ENCODE data around the gene YES1.
"Not testable (repeated sequence)": the region's sequence is repeated elsewhere in the genome, so short reads cannot be mapped to it uniquely, and the experiment has no call there.

Gene YES1

DNA sequence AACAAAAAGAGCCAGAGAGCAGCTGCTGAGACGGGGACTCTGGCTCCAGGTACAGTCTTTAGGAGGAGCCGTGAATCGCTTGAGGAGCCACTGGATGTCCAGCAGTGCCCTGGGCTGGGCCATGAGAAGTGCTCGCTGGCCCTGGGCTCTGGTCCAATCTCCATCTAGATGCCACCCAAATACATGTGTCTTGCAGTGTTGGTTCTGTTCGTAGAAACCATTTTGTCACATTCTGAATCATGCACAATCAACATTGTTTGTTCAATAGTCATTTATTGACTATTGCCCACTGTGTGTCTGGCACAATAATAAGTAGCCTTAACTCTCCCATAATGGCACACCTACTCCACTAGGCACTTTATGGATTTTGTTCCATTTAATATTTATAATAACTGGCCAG is 128.5 kb downstream of the YES1 start:
- Histone ChIP-seq H3K79me2 (ENCODE audit: low read length) (no peaks in the 10 kb centered on the region), H3K4me3 (ENCODE audit: low read length) (no peak overlapping the region), H3K4me1 (ENCODE audit: low read length) (no peaks in the 10 kb centered on the region), H3K4me2 (ENCODE audit: low read length) (no peak overlapping the region), H3K27ac (ENCODE audit: low read length) (no peak overlapping the region), H2AFZ (ENCODE audit: low read depth, low read length) (no peak overlapping the region), H4K20me1 (ENCODE audit: insufficient read depth, low read length) (no peaks in the 10 kb centered on the region), H3K9ac (ENCODE audit: low read length) (no peak overlapping the region), H3K9me3 (ENCODE audit: insufficient read depth, low read length) (no peaks in the 10 kb centered on the region), H3K27me3 (ENCODE audit: low read depth, low read length) (no peaks in the 10 kb centered on the region), H3K36me3 (replicated peaks; ENCODE audit: low read depth, low read length) (peaks cover 28% of the 10 kb centered on the region)
- TF ChIP-seq EZH2phosphoT487 (IDR thresholded peaks at IDR 0.05; ENCODE audit: low read depth) = no peak
- TF ChIP-seq, protein P1, sequence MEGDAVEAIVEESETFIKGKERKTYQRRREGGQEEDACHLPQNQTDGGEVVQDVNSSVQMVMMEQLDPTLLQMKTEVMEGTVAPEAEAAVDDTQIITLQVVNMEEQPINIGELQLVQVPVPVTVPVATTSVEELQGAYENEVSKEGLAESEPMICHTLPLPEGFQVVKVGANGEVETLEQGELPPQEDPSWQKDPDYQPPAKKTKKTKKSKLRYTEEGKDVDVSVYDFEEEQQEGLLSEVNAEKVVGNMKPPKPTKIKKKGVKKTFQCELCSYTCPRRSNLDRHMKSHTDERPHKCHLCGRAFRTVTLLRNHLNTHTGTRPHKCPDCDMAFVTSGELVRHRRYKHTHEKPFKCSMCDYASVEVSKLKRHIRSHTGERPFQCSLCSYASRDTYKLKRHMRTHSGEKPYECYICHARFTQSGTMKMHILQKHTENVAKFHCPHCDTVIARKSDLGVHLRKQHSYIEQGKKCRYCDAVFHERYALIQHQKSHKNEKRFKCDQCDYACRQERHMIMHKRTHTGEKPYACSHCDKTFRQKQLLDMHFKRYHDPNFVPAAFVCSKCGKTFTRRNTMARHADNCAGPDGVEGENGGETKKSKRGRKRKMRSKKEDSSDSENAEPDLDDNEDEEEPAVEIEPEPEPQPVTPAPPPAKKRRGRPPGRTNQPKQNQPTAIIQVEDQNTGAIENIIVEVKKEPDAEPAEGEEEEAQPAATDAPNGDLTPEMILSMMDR (IDR thresholded peaks at IDR 0.05; ENCODE audit: low read depth, low read length) = no peak

DNA sequence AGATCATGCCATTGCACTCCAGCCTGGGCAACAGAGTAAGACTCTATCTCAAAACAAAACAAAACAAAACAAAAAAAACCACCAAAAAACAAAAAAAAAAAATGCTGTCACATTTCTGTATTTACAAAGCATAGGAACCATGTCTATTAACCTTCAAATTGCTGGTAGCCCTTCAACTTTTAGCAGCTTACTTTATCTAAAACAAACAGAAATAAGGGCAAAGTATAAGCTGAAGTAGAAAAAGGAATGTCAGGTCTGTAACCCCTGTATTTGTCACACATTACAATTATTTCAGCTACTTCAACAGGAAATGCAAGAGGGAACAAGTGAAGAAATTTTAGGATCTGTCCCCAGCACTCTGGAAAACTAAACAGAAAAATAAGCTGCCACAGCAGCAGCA is 129.2 kb downstream of the YES1 start:
- Histone ChIP-seq H3K4me2 (ENCODE audit: low read length) (no peak overlapping the region), H3K9me3 (ENCODE audit: insufficient read depth, low read length) (no peaks in the 10 kb centered on the region), H3K4me3 (ENCODE audit: low read length) (no peak overlapping the region), H2AFZ (ENCODE audit: low read depth, low read length) (no peak overlapping the region), H4K20me1 (ENCODE audit: insufficient read depth, low read length) (no peaks in the 10 kb centered on the region), H3K79me2 (ENCODE audit: low read length) (no peaks in the 10 kb centered on the region), H3K4me1 (ENCODE audit: low read length) (no peaks in the 10 kb centered on the region), H3K27ac (ENCODE audit: low read length) (no peak overlapping the region), H3K36me3 (replicated peaks; ENCODE audit: low read depth, low read length) (peaks cover 34% of the 10 kb centered on the region), H3K27me3 (ENCODE audit: low read depth, low read length) (no peaks in the 10 kb centered on the region), H3K9ac (ENCODE audit: low read length) (no peak overlapping the region)
- TF ChIP-seq, protein P1 (IDR thresholded peaks at IDR 0.05; ENCODE audit: low read depth, low read length) = no peak
- no peak for TF ChIP-seq EZH2phosphoT487 (IDR thresholded peaks at IDR 0.05; ENCODE audit: low read depth)

DNA sequence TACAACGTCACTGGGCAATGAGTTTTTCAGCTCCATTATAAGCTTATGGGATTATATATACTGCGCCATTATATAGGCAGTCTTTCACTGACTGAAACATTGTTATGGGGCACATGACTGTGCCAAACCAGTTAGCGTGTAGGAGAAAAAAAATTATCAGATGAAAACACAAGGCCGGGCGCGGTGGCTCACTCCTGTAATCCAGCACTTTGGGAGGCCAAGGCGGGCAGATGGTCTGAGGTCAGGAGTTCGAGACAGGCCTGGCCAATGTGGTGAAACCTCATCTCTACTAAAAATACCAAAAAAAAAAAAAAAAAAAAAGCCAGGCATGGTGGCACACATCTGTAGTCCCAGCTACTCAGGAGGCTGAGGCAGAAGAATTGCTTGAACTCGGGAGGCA is 129.6 kb downstream of the YES1 start:
- H3K4me1 ChIP-seq (ENCODE audit: low read length); H3K4me3 ChIP-seq (ENCODE audit: low read length); H3K9ac ChIP-seq (ENCODE audit: low read length); H4K20me1 ChIP-seq (ENCODE audit: insufficient read depth, low read length); H3K27me3 ChIP-seq (ENCODE audit: low read depth, low read length); H2AFZ ChIP-seq (ENCODE audit: low read depth, low read length); H3K27ac ChIP-seq (ENCODE audit: low read length); H3K79me2 ChIP-seq (ENCODE audit: low read length); H3K4me2 ChIP-seq (ENCODE audit: low read length); H3K9me3 ChIP-seq (ENCODE audit: insufficient read depth, low read length): not testable (repeated sequence)
- H3K36me3 ChIP-seq (replicated peaks; ENCODE audit: low read depth, low read length) = peaks cover 36% of the 10 kb centered on the region

DNA sequence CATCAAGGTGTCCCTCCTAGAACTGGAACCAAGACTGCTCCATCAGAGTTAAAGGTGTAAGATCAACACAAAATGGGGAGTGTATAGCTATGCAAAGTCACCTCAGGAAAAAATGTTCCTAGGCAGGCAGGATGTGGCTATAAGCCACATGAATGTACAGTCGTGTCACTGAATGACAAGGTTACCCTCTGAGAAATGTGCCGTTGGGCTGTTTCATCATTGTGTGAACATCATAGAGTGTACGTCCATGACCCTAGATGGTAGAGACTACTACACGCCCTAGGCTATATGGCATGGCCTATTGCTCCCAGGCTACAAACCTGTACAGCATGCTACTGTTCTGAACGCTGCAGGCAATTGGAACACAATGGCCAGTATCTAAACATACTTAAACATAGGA is 130.1 kb downstream of the YES1 start:
- TF ChIP-seq EZH2phosphoT487 (IDR thresholded peaks at IDR 0.05; ENCODE audit: low read depth) = no peak
- TF ChIP-seq, protein P1 (IDR thresholded peaks at IDR 0.05; ENCODE audit: low read depth, low read length) = no peak
- H3K4me2 ChIP-seq (ENCODE audit: low read length) = no peak overlapping the region
- no peak overlapping the region for H3K27ac ChIP-seq (ENCODE audit: low read length)
- no peaks in the 10 kb centered on the region for H3K27me3 ChIP-seq (ENCODE audit: low read depth, low read length)
- H3K9ac ChIP-seq (ENCODE audit: low read length) = no peak overlapping the region
- peaks cover 38% of the 10 kb centered on the region for H3K36me3 ChIP-seq (replicated peaks; ENCODE audit: low read depth, low read length)
- no peaks in the 10 kb centered on the region for H3K79me2 ChIP-seq (ENCODE audit: low read length)
- H3K4me3 ChIP-seq (ENCODE audit: low read length) = no peak overlapping the region
- no peak overlapping the region for H2AFZ ChIP-seq (ENCODE audit: low read depth, low read length)
- no peaks in the 10 kb centered on the region for H3K9me3 ChIP-seq (ENCODE audit: insufficient read depth, low read length)
- H3K4me1 ChIP-seq (ENCODE audit: low read length) = no peaks in the 10 kb centered on the region
- H4K20me1 ChIP-seq (ENCODE audit: insufficient read depth, low read length) = no peaks in the 10 kb centered on the region

DNA sequence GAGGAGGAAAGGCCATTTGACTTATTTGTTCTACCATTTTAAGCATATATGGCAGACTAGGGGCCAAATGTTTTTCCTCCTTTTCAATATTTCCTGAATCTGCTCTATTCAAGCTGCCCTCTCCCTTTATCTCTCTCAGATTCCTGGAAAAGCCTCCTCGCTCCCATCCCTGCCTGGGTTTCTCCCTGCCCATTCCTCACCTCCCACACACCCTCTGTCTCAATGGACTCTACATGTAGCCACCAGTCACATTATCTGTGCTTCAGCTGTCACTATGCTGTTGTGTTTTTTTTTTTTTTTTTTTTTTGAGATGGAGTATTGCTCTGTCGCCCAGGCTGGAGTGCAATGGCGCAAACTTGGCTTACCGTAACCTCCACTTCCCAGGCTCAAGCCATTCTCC is 131.7 kb downstream of the YES1 start:
- Histone ChIP-seq H3K4me3 (ENCODE audit: low read length) (no peak overlapping the region), H3K9ac (ENCODE audit: low read length) (no peak overlapping the region), H3K36me3 (replicated peaks; ENCODE audit: low read depth, low read length) (peaks cover 44% of the 10 kb centered on the region), H2AFZ (ENCODE audit: low read depth, low read length) (no peak overlapping the region), H4K20me1 (ENCODE audit: insufficient read depth, low read length) (no peaks in the 10 kb centered on the region), H3K4me1 (ENCODE audit: low read length) (no peaks in the 10 kb centered on the region), H3K9me3 (ENCODE audit: insufficient read depth, low read length) (no peaks in the 10 kb centered on the region), H3K27me3 (ENCODE audit: low read depth, low read length) (no peaks in the 10 kb centered on the region), H3K27ac (ENCODE audit: low read length) (no peak overlapping the region), H3K4me2 (ENCODE audit: low read length) (no peak overlapping the region), H3K79me2 (ENCODE audit: low read length) (no peaks in the 10 kb centered on the region)
- TF ChIP-seq EZH2phosphoT487 (IDR thresholded peaks at IDR 0.05; ENCODE audit: low read depth) = no peak

Data from OCI-LY3 (cell line).